Activated CD4-positive, alpha-beta T cell treated with anti-CD3 and anti-CD28 coated beads for 1 hour (primary cell): ENCODE measurements around the gene BTNL2.

ENCODE experiments used
- DNase-seq: peaks from one replicate; pipeline ENCODE4 v3.0.0-alpha.2; 2020

The BTNL2 gene

DNA sequence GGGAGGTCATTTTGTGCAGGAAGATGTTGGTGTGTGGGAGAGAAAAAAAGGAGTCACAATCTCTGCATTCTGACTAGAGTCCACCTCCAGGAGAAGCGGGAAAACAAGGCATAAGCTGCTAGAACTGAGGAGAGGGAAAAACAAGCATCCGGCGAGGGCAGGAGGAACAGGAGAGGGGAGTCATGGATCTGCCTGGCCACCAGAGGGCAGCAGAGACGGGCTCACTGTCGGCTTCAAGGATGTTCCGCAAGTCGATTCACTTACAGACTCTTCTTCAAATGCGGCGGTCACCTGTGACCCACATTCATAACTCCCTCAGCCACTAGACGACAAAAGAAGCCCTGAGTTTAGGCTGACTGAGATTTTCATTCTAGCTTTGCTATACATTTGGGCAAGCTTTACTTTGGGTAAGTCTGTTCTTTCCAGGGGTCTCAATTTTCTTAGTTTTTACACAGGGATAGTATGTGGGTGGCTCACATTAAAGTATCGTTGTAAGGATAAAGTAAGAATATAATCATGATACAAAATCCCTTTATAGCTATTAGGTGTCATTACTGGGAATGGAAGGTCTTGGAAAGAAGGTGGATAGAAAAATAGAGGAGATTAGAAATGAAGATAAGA lies 6.6 kb upstream of the BTNL2 start:
- DNase-seq = peak; percentile 78

DNA sequence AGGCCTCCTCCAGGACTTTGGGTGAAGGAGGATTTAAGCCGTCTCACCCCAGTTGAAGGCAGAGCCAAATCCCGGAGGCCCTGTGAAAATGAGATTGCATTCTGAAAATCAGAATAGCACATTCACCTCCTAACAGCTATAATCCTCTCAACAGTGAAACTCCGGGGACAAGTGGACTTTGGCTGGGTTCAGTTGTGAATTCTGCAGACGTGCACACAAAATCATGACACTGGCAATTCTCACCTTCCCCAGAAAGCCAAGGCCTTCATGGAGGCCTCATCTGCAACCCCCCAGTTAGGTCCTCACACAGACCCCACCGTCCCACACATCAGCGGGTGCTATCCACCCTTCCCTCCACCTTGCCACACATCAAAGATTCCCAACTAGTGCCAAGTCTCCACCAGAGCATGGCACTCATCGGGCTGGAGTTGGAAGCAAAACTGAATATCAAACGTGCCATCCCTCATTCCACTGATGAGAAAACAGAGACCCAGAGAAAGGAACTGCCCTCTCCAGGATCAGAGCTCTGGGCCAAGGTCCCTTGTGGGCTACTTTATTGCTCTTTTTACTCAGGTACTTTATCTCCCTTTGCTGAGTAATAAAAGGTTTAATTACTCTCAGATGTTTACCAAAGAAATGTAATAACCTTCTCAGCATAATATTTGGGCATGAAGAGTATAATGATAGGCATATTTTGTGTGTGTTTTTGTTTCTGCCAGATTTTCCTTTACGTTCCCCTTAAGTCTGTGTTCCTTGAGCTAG lies 4.8 kb upstream of the BTNL2 start:
- no peak for DNase-seq

DNA sequence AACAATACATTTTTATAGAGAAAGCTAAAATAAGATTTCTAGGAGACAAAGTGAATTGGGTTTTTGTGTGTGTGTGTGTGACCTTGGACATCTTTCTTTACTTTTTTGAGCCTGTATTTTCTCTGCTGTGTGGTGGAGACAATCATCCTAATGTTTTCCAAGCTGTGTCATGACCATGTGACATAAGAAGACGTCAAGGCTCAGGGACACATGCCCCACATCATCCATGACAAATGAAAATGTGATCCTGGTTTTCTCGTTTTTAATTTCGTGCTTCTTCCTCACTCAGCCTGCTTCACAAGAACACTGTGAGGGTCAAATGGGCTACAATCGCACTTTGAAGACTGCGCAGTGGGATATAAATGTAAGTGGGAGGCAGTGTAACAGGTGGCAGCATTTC lies 3.9 kb upstream of the BTNL2 start:
- no peak for DNase-seq

DNA sequence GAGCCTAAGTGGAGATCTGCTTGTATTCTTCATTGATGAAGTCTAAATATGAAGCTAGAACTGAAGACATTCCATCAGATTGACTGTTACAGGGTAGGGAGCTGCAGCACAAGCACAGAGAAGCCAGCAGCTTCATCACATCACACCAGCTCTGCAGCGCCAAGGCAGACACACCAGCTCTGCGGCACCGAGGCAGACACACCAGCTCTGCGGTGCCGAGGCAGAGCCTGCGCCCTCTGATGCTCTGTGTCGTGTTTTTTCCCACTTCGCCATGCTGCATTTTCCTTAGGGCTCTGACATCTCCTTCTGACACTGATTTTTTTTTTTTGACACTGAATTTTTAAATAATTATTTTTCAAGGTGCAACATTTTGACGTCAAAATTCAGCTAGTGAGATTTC lies 784 bp downstream of the BTNL2 start:
- no peak for DNase-seq

DNA sequence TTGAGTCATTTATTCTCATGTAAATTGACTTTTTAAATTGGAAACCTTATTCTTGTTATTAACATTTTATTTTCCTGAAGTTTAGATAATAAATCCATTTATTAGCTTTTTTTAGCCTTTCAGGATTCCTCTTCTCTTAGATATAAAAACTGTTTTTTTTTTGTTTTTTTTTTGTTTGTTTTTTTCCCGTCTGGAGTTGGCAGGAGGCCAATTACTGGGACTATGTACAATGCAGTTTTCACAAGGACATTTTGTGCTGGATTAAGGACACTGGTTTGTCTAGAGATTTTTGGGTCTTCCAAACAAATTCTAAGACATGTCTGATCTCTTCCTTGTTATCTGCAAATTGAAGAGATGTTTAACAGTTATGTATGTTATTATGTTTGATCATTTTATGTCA lies 1.3 kb downstream of the BTNL2 start:
- no peak for DNase-seq

DNA sequence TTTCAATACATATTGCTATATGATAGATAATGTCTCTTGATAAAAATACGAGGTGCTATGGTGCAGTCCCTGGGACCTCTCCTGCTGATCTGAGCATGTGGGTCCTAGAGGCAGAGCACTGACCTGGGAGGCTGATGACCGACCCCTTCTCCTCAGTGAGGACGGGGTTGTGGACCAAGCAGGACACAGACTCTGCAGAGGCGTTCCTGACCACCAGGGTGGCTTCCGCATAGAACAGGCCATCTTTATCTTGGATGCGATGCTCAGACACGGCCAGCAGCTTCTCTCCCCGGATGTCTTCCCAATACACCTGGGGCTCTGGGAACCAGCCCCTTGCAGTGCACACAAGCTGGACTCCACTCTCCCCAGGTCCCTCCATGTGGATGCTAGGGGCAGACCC lies 4.2 kb downstream of the BTNL2 start:
- DNase-seq = no peak

DNA sequence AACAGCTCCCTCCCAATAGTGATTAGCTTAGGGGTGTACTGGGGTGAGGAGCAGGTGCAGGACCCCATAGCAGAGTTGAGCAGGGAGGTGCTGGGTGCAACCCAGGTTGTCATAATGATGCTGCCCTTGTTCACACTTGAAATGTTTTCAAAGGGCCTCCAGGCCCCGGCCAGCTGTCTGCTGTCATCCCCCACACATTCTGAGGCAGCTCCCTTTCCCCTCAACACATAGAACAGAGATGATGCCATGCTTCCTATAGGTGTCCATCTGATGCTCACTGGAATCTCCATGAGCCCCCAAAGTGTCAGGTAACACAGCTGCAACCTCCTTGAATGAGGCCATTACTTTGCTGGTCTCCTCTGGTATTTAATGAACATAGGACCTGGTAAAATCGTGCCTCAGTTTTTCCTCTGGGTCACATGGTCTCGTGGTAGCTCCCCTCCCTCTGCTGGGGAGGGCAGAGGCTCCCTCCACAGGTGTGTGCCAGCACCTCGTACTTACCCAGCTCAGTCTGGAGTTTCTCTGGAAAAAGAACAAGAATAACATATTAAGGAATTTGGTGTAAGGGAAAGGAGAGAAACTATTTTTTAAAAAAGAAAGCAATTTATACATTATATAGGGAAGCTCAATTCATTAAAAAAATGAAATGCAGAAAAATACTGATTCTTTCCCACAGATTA lies 5.6 kb downstream of the BTNL2 start:
- no peak for DNase-seq

DNA sequence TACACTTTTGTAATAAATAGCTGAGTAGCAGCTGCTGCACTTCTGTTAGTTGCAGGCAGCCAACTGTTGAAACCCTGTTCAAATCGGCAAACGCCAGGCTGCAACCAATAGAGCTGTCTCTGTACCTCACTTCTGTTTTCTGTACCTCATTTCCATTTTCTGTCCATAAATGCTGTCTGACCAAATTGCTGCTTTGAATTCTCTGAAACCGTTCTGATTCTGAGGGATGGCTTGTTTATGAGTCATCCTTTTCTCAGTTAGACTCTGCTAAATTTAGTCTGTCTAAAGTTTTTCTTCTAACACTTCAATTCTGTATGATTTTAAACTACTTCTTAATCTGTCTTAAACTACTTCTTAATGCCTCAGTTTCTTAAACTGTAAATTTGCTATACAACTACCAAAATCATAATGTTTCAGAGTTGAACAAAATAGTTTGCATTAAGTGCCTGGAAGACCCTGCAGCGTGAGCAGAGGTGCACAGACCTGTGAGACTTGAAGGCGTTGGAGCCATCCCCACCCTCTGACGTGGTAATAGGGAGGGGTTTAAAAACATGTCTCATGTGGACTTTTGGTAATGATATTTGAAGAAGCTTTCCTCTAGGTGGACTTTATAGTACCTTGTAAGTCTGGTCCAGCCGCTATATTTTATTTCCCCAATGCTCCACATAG lies 9.6 kb downstream of the BTNL2 start:
- no peak for DNase-seq

DNA sequence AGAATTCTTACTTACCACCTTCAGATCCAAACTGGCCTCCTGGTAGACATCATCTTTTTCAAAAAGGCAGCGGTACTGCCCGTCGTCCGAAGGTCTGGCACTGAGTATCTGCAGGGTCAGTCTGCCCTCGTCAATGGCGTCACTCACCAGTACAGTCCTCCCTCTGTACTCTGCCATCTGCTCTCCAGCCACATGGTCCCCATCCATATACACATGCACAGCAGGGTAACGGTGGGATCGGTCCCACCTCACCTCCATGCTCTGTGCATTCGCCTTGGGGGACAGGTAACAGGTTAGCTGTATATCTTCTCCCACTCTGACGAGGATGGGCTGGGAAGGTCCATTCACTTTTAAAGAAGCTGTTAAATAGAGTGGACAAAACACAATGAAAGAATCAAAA lies 11.0 kb downstream of the BTNL2 start:
- DNase-seq = no peak

DNA sequence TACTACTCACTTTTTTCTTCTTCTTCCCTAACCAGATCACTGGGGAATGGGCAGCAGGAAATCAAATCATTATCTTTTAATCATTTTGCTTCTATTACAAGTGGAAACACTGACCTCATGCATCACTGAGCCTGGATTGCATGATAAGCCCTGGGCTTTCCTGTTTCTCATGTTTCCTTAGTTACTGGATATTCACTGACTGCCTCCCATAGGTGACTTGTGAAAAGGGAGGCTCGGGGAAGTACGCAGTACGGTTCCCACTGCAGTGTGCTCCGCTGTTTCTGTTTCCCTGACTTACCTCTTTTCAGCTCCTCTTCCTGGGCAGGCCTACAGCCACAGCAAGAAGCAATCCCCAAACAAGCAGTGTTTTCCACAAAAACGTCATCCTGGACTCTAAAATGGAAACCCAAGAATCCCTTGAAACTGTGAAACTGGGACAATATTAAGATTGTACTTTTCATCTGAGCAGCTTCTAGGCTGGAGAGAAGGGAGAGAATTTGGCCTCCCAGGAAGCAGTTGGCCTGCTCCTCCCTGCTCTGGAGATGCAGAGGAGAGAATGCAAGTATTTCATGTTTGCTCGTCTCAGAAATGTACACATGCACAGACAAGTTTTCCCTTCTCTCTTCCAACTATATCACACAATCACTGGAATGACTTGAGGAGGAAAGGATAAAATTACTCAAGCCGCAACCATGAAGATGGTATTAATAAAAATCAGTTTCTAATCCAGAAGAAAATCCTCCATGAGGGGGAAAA lies 13.1 kb downstream of the BTNL2 start:
- no peak for DNase-seq

DNA sequence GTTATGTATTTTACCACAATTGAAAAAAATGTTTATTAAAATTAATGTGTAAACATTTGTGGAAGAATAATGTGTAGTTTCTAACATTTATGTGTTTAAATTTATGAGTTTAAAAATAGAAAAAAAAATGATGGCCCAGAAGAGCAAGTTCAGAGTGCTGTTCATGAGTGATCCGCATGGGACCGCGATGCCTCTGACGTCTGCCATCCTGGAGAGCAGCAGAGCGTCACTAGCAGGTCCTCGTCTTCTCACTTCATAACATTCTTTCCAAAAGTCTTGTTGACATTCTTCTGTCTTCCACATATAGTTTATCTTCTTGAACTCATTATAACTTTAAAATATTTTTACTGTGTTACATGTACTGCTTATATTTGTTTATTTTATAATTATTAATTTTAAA lies 15.5 kb downstream of the BTNL2 start:
- no peak for DNase-seq

DNA sequence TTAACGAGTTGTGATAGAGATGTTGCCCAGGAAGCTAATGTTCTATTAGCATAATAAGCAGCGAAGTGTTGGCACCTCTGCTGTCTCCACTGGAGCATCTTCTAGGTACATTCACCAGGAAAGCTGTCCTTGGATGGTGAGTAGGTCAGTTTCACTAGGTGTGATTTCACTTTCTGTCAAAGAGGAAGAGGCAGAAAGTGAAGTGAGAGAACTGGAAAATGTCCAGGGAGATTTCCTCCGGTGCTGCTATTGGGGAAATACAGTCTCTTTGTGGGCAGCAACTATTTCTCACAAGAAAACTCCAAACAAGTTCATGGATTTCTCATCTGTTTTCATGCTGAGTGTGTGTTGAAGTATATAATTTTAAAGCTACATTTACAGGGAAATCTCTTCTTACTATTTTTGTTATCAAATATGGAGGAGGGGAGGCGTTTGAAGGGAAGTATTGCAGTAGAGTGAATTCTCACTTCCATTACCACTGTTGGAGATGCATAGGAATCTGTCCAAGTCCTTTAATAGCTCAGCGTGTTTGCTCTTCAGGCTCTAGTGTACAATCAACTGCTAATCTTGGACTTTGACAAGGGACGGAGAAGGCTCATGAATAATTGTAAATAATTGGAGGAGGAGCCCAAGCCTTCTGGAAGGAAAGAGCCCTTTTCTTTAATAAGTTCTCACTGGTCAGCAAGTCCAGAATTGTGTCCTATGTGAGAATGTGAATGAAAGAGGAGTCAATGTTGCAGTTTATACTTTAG lies 19.2 kb downstream of the BTNL2 start:
- DNase-seq = no peak

DNA sequence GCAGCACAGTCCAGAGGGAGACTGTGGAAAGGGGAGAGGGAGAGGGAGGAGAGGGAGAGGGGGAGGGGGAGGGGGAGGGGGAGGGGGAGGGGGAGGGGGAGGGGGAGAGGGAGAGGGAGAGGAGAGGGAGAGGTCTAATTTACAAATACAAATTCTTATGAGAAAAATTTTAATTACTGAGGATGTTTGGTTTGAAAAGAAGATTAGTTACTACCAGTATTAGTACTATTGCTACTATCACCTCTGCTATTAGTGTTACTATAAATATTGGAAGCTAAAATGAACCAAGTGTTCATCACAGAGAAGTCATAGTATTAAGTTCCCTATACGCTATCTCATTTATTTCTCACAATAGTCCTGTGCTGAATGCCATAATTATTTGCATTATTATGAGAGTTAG lies 20.9 kb downstream of the BTNL2 start:
- no peak for DNase-seq

DNA sequence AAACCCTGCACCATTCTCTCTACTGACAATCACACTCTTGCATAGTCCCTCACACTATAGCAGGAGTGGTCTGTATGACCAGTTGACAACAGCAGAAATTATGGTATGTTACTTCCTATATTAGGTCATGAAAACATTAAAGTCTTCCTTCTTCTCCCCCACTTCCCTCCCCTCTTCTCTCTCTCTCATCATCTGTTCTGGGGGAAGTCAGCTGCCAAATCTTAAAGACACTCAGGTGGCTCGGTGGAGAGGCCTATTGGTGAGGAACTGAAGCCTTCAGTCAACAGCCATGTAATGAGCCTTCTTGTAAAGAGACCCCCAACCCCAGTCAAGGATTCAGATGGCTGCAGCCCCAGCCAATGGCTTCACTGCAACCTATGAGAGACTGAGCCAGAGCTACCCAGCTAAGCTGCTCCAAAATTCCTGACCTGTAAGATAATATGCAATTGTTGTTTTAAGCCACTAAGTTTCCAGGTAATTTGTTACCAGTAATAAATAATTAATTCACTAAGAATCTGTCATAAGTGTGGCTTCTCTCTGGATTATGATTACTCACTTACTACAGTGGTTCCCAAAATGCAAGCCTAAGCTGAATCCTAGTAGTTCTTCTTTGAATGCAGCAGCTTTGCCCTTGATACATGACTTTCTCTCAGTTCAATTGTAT lies 24.1 kb downstream of the BTNL2 start:
- no peak for DNase-seq

DNA sequence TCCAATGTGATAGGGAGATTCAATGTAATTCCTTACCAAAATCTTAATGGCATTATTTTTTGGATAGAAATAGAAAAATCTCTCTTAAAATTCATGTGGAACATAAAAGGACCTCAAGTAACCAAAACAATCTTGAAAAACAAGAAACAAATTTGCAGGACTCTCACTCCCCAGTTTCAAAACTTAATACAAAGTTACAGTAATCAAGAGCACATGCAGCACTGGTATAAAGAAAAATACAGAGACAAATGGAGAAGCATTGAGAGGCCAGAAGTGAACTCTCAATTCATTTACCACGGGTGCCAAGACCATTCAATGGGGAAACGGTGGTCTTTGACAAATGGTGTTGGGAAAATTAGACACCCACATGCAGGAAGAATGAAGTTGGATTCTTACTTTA lies 27.4 kb downstream of the BTNL2 start:
- DNase-seq = no peak

DNA sequence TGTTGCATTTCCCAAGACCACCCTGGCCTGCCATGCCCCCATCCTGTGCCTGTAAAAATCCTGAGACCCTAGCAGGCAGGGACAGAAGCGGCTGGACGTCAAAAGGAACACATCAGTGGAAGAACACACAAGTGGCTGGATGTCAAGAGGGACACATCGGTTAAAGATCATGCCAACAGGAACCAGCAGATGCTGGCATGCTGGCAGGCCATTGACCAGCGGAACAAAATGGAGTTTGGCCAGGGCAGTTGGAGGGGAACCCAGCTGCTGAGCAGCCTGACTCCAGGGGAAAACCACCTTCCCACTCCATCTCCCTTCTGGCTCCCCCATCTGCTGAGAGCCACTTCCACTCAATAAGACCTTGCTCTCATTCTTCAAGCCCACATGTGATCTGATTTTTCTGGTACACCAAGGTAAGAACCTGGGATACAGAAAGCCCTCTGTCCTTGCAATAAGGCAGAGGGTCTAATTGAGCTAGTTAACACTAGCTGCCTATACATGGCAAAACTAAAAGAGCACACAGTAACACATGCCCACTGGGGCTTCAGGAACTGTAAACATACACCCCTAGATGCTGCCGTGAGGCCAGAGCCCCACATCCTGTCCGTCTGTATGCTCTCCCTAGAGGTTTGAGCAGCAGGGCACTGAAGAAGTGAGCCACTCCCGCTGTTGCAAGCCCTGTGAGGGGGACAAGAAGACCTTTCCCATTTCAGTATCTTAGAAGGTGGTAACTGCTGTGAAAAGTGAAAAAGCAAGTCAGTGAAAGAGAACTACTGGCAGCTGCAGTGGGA lies 31.0 kb downstream of the BTNL2 start:
- DNase-seq = no peak

DNA sequence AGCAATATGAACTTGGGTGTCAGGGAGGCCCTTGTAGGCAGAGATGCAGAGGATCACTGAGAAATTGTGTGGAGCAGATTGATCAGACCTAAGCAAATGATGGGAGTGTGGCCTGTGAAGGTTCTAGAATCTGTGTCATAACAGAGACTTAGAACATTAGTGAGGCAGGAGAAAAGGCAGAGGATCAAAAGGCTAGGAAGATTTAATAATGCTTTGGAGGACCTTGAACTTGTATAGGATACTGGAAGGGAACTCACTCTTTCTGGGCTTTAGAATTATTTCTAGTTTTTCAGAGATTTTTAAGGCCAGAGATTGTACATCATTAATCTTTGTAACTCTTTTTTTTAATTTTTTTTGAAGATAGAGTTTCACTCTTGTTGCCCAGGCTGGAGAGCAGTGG lies 35.2 kb downstream of the BTNL2 start, which contains the start of gene TSBP1:
Gene TSBP1 (minus strand): TSS at position 101 of the 400 bp plus-strand sequence. CDS start 197 bp downstream, outside the sequence.
- DNase-seq = no peak

DNA sequence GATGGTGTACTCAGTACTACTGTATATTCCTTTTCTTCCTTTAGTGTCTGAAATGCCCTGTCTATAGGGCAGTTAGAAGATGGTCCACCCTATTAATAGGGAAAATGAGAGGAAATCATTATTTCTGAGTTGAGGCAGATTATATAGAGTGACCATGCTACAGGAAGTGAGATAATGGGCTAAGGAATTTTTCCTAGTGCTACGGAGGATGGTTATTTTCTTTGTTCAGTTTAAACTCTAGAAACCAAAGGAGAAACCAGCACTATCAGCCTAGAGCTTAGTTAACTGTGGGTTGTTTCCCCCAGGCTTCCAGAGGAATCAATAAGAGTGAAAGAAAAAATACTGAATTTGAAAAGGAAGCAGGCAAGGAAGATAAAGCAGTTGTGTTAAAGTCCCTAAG lies 35.8 kb downstream of the BTNL2 start:
- DNase-seq = no peak

DNA sequence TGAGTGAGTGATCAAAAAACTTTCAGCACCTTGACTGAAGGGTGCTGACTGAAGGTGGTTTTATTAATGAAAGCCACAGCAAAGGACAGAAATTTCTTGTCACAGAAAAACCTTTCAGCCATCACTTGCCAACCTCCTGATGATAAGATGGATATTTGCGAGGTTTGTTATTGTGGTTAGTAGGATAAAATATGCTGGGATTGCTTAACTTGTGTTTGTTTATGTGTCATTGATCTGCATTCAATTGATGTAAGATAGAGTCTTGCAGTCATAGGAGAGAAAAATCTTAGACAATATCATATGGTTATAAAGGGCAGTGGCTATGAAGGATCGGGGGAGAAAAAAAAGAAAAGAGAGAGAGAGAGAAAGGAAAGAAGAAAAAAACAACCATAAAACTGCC lies 36.5 kb downstream of the BTNL2 start:
- DNase-seq = no peak

DNA sequence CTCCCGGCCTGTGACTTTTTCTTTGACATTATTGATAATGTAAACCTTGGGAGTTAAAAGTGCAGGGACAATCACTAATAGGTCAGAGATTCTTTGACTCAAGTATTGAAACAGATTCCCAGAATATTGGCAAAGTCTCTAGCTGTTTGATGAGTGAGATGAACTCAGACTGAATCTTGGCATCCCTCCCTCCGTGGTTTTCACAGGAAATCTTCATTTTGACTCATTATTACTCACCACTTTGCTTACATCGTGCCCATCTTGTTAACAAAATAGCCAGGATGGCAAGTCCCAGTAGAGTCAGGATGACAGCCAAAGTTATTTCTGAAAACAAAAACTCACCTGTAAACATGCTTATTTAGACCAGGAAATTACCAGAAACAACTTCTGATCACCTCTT lies 37.3 kb downstream of the BTNL2 start:
- no peak for DNase-seq

DNA sequence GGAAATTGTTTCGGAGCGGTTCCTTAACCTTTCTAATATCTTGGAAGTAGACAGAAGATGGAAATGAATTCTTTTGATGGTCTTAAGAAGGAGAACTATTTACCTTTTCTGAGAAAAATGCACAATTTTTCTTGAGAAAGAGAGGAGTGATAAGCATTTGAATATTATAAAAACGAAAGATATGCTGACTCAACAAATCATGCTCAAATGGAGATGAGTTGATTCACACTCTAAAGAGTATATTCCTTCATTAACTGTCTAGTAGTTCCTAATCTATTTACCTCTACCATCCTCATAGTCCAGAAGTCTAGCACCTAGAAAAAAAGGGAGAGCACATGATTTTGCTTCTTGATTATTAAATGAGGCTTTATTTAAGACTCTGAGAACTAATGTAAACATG lies 39.3 kb downstream of the BTNL2 start:
- DNase-seq = no peak
